HG03558 (cell line): Measurements from ENCODE around the gene MIEF1.

Source experiments
- ATAC-seq: cut with Tn5 transposase; IDR thresholded peaks from one replicate; pipeline ENCODE4 v1.9.1; 2021; ENCODE audit warnings: moderate number of reproducible peaks; ENCODE audit not compliant: unreplicated experiment; ENCODE audit errors: extremely low read depth

Gene MIEF1

DNA sequence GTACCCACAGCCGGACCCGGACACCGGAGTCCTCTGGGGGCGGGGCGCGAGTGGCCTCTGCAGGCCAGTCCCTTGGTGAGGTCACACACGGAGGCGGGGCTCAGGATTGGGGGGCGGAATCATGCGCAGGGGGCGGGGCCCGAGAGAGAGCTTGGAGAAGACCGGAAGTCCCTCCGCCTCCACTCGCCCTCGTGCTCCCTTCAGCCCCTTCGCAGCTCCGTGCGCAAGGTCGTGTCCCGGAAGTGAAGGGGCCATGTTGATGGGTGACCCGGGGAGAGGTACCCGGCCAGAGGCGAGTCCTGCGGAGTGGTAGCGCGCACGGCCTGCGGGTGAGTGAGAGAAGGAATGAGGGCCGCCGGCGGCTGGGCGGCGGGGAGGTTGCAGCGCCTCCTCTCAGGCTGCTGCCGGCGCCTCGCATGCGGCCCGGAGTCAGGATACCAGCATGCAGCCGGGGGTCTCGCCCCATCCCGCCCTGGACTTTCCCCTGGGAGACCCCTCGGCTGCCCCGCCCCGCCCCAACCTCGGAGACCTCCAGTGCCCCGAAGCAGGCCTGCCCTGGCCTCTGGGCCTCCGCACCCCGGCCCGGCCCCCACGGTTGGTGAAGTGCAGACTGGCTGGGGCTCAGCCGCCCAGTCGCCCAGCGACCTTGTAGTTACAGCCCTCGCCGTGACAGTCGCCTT is at the start of gene MIEF1:
Gene MIEF1, plus strand, starts transcription at position 182 of the 680 bp plus-strand sequence. CDS start 9,005 bp downstream, outside the sequence.
- ATAC-seq: no peak

DNA sequence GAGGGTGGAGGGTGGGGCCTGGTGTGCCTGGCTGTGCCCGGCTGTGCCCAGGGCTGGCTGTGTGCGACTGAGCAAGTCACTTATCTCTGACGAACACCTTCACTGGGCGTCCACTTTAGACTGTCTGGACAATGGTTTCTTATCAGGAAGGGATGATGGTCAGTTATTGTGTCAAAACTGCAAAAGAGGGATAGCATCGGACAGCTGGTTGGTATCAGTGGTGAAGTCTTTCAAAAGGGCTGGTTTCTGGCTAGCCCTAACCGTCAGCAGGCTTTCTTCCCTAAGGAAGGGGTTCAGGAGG is 49.4 kb upstream of the MIEF1 start:
- ATAC-seq: no peak

DNA sequence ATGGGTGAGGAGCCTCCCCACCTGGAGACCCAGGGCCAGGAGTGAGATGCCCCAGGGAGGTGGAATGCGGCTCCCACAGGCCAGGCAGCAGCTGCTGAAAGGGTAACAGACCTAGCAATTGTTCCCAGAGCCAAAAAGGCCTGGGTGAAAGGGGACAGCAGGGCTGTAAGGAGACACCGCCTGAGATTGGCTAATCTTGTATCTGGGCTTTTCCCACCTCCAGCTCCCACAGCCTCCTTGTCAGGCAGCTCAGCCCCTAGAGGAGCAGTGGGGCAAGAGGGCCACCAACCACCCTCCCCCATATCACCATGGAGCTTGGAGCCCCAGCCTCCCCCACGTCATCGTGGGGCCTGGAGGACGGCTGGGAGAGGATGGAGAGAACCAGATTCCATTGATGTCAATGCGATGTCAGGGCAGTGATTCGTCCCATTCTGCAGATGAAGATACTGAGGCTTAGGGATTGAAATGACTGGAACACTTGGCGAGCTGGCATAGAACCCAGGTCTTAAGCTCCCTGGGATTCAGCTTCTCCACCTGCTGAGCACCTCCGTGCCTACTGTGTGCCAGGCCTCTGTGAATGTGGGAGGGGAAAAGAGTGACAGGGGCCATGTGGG is 48.2 kb upstream of the MIEF1 start:
- no peak for ATAC-seq

DNA sequence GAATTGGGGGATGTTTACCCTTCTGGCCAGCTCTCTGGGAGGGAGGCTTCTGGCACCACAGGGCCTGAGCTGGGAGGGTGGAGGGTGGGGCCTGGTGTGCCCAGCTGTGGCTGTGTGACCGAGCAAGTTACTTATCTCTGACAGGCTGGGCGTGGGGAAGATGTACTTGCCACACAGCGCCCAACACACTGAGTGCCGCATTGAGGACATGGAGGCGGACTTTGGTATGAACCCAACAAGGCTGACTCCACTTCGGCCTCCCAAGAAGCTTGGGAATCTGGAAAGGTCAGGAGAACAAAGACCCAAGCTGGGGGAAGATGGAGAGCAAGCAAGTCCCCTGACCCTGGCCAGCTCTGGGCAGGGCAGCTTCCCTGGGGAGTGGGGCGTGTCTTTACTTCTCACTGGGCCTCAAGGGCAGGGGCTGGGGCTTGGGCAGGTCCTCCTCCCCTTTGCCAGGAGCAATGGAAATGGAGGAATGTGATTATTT is 47.7 kb upstream of the MIEF1 start:
- no peak for ATAC-seq

DNA sequence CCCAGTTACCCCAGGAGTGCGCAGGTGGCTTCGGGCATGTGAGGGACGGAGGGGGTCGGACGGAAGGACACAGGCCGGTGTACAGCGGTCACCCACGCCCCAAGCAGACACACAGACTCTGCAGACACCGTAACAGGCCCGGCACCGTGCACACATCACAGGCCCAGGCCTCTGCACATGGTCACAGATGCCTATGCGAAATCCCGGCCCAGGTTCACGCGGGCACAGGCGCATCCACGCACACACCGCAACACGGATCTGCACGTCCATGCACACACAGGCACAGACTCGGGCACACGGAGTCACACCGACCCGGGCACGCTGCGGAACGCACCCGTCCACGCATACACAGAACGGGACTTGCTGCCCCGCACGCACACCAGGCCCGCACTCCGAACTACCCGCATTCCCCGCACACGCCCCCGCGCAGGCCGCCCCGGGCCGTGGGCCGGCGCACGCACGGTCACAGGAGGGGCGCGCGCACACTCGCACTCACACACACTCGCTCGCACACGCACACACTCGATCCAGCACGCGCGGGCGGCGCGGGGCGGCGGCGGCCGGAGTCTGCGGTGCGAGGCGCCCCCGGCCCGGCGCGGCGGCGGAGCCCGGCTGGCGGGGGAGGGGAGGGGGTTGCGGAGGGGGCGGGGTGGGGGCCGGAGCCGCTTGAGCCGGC is 45.4 kb upstream of the MIEF1 start, which contains the start of gene MGAT3:
Gene MGAT3, plus strand, starts transcription at position 491 of the 676 bp plus-strand sequence. CDS start 30,336 bp downstream, outside the sequence.
- no peak for ATAC-seq

DNA sequence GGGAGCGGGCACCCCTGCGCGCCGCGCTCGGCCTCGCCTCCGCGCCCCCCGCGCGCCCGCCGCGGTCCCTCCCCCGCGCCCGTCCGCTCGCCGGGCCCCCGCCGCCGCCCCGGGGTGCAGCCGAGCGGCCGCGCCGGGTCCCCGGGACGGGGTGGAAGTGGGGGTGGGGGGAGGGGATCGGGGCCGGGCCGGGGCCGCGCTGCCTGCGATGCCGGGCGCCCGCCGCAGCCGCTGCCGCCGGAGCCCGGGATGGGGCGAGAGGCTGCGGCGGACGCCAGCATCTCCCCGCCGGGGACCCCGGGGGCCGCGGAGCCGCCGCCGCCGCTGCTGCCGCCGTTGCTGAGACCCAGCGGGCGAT is 44.9 kb upstream of the MIEF1 start:
- no peak for ATAC-seq

DNA sequence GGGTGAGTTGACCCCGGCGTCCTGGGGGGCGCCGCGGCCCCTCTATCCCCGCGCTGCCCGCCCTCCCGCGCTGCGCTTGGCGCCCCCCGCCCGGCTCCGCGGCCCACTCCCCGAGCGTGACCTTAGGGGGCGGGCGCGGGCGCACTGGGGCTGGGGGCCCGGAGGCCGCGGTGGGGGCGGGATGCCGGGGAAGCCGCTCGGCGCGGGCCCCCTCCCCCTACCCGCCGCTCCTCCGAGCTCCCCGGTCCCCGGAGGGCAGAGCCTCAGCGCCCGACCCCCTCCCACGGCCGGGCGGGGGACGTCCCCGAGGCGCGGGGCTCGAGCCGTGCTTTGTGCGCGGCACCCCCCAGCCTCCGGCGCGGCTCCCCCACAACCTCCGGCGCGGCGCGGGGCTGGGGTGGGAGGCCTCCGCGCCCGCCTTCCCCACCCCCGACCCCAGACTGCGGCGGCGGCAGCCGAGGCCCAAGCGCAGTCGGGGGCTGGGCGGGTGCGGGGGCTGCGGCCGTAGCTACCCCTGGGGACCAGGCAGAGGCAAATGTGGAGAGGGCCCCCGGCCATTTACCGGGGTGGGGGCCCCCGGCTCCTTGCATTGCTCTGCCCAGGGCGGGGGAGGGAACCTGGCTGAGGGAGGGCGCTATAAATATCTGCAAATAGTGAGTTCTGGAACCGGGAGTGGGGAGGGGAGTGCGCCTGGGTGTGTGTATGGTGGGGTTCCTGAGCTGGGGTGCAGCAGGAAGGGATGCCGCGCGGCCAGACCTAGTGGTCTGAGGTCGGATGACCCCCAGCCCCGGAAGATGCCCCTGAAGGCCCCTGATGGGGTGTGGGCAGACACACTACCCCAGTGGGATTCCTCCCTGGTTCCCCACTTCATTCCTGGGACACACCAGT is 44.3 kb upstream of the MIEF1 start:
- no peak for ATAC-seq

DNA sequence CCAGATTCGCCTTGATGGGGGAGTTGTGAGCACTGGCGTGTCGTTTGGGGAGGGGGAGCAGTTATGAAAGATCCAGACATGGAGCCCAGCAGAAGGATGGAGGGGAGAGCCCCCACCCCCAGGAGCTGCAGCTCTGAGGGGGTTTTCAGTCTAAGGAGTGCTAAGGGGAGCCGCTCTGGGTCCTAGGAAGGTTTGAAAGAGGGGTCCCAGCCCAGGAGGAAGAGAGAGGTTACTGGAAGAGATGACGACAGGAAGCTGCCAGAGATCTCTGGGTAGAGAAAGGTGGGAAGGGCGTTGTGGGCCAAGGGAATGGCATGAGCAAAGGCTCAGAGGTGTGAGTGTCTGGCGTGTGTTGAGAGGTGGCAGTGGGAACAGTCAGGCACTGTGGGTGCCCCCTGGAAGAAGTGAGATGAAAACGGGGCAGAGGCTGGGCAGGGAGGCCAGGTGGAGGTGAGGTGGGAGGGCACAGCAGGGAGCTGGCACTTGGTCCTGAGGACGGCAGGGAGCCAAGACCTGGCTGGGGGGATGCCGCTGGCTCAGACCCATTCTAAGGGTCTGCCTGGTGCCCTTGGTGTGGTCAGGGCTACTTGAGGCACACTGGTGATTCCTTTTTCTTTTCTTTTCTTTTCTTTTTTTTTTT is 43.5 kb upstream of the MIEF1 start:
- ATAC-seq: no peak

DNA sequence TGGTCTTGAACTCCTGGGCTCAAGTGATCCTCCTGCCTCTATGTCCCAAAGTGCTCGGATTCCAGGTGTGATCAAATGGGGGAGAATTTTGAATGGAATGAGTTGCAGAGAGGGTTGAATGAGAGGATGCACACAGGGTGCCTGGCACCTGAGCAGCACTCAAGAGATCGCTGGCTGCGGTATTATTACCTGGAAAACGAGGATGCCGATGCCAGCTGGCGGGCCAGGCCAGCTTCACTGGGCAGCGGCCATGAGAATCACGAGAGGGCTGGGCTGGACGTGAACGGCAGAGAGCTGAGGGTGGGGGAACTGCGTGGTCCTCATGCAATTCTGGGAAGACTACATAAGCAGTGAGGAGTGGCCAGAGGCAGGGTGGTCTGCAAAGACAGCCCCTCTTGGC is 42.4 kb upstream of the MIEF1 start:
- ATAC-seq: no peak

DNA sequence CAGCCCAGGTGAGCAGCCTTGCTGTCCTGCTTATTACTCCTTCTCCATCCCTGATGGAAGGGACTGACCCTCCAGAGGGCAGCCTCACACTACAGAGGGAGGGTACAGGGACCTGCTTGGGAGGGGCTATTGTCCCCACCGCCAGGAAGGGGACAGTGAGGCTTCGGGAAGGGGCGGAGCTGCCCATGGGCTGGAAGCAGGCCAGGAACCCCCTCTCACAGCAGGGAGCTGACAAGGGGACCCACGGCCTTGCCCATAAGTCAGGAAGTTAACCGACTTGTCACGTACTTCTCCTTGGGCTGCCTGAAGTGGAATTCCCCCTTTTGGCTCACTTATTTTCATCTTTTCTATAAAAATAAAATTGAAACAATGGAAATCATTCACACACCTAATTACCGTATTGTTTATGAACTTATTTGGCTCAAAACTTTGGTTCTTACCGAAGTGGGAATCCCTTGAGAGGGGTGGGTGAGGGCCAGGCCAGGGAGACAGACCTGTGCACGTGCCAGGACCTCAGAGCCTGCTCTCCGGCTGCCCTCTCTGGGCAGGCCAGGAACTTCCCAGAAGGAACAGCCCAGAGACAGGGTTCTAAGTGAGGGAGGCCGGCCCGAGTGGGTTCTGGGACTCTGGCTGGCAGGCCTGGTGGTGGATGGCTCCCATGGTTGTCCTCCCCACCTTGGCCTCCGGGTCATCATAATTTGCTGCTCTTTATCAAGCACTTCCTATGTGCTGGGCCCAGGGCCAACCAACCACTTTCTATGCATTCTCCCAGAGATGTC is 39.5 kb upstream of the MIEF1 start:
- no peak for ATAC-seq

DNA sequence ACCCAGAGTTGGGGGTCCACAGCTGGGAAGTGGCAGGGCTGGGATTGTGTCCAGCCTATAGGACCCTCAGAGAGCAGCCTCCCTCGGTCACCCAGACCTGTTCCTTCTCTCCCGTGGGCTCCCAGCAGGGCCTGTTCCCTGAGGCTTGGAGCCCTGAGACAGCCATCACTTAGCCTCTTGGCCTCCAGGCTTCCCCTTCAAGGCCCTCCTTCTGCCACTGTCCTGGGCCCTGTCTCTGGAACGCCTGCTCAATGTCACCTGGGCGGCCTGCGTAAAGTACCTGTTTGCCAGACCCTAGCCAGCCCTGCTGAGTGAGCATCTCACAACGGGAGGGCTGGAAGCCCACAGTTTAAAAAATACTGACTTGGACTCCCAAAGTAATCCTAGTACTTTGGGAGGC is 38.8 kb upstream of the MIEF1 start:
- no peak for ATAC-seq

DNA sequence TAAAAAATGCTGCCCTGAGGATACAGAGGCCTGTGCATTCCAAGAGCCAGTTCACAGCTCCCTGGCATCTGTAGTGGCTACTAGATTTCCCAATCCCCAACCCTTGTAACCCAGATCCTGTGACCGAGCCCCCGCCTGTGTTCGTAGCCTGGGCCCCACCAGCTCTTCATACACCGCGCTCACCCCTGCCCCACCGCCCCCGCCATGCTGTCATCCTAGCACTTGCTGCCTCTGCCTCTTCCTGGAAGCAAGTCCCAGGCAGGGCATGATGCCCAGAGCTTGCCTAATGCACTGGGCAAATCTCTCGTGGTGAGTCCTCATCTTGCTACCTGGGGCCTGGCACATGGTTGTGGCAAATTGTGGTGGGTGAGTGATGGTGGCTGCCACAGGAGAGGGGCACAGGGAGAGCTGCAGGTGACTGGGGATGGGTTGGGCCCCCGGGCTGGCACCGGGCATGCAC is 38.1 kb upstream of the MIEF1 start:
- no peak for ATAC-seq

DNA sequence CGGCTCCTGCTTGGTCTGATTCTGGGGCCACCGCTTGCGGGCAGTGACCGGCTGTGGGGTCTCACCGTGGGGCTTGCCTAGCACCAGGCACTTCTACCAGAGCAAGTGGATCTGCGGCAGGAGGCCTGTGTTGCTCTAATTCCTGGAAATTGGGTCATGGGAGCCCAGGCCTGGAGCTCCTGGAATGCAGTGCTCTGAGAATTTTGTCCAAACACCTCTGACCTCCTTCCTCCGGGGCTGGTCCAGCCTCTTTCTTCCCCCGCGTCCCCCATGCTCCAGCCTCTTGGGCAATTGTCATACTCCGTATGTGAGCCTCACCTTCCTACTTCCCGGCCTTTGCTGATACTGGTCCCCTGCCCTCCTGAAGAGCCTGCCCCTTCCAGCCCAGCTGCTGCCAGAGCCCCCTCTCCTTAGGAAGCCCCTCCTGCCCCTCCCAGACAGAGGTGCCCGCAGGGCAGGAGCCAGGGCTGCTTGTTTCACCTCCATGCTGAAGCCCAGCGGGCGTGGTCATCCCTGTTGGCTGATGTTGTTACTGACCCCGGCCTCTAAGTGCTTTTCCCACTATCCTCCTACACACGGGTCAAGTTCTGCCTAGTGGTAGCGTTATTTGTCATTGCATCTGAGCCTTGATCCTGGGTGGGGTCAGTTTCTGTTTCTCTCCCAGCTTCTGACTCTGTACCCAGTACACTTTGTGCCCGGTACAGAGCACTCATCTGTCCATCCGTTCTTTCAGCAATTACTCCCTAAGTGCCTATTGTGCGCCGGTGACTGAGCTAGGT is 35.7 kb upstream of the MIEF1 start:
- no peak for ATAC-seq

DNA sequence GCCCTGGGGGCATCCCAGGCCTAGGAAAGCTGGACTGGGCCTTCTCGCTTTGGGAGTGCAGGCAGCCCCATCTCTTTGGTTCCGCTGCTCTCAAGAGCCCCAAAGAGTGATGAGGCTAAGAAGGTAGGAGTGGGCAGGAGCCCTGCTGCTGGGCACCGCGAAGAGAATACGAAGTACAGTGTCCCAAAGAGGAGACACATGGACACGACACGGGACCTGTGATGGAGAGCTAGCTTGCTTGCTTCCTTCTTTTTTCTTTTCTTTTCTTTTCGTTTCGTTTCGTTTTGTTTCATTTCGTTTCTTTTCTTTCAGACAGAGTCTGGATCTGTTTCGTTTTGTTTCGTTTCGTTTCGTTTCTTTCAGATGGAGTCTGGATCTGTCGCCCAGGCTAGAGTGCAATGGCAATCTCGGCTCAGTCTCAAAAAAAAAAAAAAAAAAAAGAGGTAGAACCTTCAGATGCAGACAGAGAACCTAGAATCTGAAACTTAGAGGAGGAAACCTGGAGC is 34.6 kb upstream of the MIEF1 start:
- ATAC-seq: no peak

DNA sequence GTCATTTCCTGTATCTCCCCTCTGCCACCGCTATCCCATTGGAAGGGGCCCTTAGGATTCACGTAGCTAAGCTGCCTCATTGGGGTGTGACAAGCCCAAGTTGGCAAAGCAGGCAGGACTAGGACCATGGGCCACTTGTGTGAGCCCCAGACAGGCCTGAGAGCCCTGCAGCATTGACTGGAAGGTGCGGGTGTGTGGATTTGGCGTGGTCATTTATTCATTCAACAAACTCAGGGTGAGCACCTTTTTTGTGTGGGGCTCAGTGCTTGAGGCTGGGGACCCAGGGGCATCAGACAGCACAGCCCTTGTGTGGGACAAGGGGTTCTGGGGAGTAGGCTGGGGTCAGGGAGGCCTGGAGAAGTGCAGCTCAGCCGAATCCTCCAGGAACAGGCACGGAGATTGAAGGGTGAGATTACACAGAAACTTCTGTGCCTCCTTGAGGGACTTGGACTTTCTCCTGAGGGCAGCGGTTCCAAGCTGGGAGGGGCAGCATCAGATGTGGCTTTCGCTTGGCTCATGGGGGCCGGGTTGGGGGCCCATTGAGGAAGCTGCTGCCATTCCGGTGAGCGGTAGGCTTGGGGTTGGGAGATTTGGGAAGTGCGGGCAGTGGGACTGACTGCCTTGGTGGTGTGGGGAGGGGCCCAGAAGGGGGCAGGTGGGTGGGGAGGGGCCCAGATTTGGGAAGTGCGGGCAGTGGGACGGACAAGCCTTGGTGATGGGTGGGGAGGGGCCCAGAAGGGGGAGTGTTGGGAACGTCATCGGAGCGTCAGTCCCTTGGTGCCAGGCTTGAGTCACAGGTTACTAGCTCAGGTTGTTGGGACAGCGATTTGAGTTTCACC is 33.4 kb upstream of the MIEF1 start:
- no peak for ATAC-seq

DNA sequence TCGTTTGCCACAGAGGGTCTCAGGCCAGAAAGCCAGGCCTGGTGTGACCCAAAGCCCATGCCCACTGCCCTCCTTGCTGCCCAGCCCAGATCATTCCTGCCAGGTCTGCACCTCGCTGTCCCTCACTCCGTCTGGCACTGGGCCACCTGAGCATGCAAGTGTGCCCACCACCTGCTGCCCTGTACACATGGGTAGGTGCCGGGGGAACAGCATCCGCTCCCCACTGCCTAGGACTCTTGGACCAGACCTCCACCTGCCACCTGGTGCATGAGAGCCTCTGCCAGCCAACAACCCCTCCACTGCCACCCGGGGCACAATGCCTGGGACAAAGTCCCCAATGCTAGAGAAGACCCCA is 32.8 kb upstream of the MIEF1 start:
- ATAC-seq: no peak

DNA sequence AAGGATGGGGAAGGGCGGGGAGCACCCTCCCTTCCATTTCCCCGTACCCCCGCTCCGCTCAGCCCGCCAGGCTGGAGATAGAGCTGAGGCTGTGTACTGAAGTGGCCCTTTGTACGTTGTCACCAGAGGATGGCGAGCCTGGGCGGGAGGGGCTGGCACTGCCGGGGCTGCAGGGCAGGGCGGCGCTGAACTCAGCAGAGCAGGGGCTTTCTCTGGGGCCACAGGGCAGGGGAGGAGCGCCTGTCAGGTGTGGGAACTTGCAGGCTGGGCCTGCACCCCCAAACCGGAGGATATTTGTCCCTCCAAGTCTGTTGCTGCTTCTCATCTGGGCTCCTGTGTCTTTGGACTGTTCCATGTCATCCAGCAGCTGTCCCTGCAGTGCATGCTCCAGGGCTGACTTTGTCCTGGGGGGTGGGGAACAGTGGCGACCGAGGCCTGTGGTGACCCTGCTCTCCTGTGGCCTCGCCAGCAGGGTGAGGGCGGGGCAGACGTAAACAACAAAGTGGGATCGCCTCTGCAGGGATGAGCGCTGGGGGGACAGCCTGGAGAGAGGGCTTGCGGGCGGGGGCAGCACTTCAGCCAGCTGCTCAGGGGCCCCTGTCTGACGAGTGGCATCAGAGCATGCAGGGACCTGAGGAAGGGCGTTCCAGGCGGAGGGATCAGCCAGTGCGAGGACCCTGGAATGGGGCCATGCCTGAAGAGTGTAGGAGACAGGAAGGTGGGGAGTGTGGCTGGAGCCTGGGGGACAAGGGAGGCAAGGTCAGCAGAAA is 32.2 kb upstream of the MIEF1 start:
- no peak for ATAC-seq
